Superior temporal gyrus (tissue), 1 donor: ENCODE data around the gene KLHL36.

Experiments
- DNase-seq: peaks from one replicate; pipeline ENCODE4 v3.0.0-alpha.2; 2016; ENCODE audit errors: extremely low spot score

The KLHL36 gene

GRCh38 chr16:84647828-84648594 is at the start of gene KLHL36:
Gene KLHL36 (plus strand): TSS chr16:84648511. CDS start chr16:84650868, 2,357 bp downstream.
- DNase-seq = peak; percentile 42

- peak; percentile 62 for DNase-seq
These were observed 48.6 kb upstream of the KLHL36 start for GRCh38 chr16:84599521-84600202.

GRCh38 chr16:84600343-84601229 is 47.7 kb upstream of the KLHL36 start:
- no peak for DNase-seq

GRCh38 chr16:84603140-84603816 is 45.0 kb upstream of the KLHL36 start:
- DNase-seq = peak; percentile 75

- no peak for DNase-seq
These were observed 44.4 kb upstream of the KLHL36 start for GRCh38 chr16:84603940-84604339.

GRCh38 chr16:84604477-84605013 is 43.8 kb upstream of the KLHL36 start:
- no peak for DNase-seq

GRCh38 chr16:84605339-84605848 is 42.9 kb upstream of the KLHL36 start:
- DNase-seq = peak; percentile 5

GRCh38 chr16:84606081-84606875 is 42.0 kb upstream of the KLHL36 start:
- DNase-seq = no peak

- DNase-seq = no peak
These were observed 41.2 kb upstream of the KLHL36 start for GRCh38 chr16:84607061-84607460.

- DNase-seq = no peak
These were observed 40.6 kb upstream of the KLHL36 start for GRCh38 chr16:84607694-84608093.

GRCh38 chr16:84608282-84608681 is 40.0 kb upstream of the KLHL36 start:
- DNase-seq = no peak

- no peak for DNase-seq
These were observed 38.6 kb upstream of the KLHL36 start for GRCh38 chr16:84609563-84610177.

GRCh38 chr16:84610376-84610775 is 37.9 kb upstream of the KLHL36 start:
- DNase-seq = peak; percentile 5

GRCh38 chr16:84611041-84611440 is 37.3 kb upstream of the KLHL36 start:
- DNase-seq = peak; percentile 61

GRCh38 chr16:84612686-84613085 is 35.6 kb upstream of the KLHL36 start:
- no peak for DNase-seq

GRCh38 chr16:84613408-84614072 is 34.8 kb upstream of the KLHL36 start:
- no peak for DNase-seq

- DNase-seq = peak; percentile 4
These were observed 34.2 kb upstream of the KLHL36 start for GRCh38 chr16:84614073-84614459.

GRCh38 chr16:84614623-84614967 is 33.7 kb upstream of the KLHL36 start:
- no peak for DNase-seq
